GM19240 (cell line): ENCODE results near the gene CD247.
"Not testable (repeated sequence)": the region's sequence is repeated elsewhere in the genome, so short reads cannot be mapped to it uniquely, and the experiment has no call there.

Source experiments
- DNase-seq: peaks from one replicate; pipeline ENCODE4 v3.0.0; 2011; ENCODE audit warnings: low spot score; ENCODE audit not compliant: insufficient read length

Gene CD247

DNA sequence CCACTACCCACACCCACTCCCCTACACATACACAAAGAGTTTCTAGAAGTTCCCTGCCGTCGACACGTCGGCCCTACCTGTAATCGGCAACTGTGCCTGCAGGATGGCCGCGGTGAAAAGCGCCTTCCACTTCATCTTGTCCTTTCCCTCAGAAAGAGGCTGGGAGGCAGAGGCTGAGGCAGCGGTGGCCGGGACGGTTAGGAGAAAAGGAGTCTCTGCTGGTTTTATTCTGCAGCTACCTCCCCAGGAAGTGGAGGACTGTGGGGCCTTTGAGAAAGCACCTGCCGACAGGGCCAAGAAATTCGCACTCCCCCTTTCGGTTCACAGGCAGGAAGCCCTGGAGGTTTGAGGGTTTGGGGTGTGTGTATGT lies at the start of gene CD247:
CD247 (minus strand) TSS at position 199 of the 370 bp plus-strand sequence; CDS start at position 135, 64 bp downstream.
- DNase-seq, result no peak

DNA sequence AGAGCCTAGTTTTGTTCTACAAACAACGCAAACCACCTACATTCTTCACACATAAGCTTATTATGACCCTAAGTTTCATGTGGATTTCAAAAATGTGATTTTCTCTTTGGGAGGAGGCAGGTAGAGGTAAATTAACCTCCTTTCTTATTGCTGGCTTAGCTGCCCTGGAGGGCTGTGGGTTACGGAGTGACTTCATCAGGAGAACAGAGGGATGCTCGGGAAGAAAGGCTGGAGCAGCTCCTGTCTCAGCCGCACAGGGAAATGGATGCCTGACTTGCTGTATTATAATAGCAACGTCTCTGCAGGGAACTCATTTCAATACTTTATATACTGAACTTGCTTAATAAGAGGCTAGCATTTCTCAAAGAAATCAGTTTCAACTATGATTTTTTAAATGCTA lies 49.3 kb upstream of the CD247 start:
- no peak for DNase-seq

DNA sequence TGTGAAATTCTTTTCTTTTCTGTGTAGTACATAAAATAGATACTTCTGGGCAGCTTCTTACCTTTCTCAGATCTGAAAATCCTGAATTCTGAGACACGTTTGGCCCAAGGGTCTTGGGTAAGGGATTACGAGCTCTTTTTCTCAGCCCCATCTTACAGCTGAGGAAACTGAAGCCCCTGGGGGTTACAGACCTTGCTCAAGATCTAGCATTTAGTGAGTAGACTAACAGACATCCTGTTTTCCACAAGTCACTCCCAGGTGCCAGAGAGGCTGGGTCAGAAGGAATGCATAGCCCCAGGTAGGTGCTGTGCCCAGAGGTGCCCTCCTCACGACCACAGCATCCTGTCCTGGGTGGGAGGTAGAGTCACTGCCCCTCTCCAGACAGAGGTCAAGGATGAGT lies 48.4 kb upstream of the CD247 start:
- no peak for DNase-seq

DNA sequence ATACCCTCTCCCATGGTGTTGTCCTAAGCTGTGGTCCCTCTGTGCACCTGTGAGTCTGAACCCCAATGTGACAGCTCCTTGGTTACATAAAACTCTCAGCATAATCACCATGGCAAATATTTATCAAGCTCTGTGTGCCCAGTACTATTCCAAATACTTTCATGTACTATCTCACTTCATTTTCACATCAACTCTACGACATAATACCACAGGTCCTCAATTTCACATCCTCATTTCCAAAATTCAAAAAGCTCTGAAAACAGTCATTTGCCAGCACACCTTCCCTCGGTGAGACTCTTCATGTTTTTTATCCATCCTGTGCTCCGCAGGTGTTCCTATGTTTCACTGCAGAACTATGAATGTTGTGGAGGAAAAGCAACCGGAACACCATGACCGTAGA lies 47.6 kb upstream of the CD247 start:
- no peak for DNase-seq

DNA sequence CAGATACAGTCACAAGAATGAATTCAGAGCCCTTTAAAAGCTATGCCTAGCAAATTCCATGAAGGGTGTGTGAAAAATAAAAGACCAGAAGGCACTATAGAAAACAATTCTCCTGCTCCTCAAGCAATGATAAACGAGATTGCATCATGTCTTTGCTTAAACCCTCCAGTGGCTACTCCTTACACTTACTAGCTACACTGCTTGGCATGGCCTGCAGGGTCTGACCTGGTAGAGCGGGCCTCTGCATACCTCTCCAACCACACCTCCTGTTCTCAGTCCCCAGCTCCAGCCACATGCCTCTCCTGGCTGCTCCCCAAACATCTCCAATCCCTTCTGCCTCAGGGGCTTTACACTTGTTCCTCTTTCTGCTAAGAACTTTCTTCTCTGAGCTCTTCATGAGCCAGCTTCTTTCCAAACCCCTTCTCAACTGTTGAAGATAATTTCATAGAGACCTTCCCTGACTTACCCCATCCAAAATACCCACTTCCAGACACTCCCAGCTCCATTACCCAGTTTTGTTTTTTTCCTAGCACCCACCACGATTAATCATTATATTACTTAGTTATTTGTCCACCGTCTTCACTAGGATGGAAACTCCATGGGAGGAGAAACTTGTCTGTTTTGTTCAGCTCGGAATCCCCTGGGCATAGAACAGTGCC lies 46.4 kb upstream of the CD247 start:
- no peak for DNase-seq

DNA sequence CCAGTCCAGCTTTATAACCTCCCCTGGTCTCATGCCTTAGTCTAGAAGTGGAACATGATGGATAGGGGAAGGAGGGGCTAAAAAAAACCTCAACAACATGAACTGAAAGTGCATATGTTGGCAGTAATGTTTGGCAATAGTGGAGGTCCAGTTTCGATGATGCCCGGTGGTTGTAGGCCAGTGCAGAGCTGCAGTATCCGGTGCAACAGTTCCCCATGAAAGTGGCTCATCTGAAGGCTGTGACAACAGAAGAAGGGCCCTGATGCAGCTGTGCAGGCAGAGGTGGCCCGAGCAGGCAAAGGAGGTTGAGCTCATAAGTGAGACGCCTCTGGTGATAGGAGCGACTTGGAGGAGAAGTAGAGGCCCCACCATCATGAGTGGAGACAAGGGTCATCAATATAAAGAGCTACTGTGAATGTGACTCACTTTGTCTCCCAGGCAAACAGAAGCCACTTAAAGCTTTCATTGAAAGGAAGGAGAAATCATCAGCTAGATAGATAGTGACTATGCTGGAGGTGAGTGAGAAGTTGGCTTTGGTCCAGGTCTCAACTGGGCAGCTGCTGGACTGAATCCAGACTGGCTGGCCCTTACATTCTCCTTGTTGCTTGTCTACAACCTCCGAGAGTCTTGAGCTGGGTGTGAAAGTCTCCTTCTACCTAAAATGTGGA lies 45.4 kb upstream of the CD247 start:
- DNase-seq, result no peak

DNA sequence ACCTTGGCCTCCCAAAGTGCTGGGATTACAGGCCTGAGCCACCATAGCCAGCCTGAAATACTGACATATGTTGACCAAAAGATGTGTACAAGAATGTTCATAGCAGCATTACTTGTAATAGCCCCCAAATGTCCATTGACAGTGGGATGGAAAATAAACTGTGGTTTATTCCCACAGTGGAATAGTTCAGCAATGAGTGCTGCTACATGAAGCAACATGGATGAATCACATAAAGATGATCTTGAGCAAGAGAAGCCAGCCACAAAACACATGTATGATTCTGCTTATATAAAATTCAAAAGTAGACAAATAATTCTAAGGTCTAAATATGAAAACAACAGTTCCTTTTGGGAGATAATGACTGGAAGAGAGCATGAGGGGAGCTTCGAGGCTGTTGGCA lies 44.4 kb upstream of the CD247 start:
- DNase-seq, result no peak

DNA sequence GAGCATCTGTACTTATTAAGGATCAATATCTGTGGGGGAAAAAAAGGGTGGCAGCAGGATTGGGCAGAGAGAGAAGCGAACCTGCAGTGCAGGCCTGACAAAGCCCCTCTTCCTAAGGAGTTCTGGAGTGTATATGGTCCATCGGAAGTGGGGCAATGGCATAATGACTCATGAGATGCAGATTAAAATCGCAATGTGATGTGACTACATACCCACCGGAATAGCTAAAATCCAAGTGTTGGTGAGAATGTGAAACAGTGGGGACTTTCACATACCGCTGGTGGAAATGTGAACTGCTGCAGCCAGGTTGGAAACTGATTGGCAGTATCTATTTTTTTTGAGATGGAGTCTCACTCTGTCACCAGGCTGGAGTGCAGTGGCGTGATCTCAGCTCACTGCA lies 43.4 kb upstream of the CD247 start:
- DNase-seq, result no peak

DNA sequence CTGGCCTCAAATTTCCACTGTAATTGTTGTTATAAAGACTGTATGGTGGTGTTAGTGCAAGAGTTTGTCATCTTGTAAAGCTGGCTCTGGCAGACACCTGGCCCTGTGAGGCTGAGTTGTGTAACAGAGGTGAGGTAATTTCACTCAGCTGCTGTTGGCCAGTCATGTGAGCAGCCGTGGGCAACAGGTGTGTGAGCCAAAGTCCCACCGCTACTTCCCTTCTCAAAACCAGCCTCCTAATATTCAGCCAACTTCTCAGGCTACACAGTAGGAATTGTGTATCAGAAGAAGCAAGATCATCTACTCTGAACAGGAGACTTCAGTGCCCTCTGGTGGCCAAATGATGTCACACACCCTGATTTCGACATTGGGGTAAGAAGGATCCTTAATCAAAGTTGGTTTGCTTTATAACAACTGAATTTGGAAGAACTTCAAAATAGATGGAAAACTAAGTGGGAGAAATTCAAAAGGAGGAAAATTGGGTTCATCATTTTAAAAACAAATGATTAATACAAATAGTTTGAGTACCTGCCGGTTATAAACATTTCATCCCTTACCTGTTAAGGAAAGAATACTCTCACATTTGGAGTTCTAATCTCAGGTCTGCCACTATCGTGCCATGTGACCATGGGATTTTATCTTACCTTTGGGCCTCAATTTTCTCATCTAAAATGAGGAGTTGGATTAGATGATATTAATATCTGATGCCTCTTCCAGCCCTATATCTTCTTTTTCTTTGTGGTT lies 37.8 kb upstream of the CD247 start:
- DNase-seq, result peak; percentile 45

DNA sequence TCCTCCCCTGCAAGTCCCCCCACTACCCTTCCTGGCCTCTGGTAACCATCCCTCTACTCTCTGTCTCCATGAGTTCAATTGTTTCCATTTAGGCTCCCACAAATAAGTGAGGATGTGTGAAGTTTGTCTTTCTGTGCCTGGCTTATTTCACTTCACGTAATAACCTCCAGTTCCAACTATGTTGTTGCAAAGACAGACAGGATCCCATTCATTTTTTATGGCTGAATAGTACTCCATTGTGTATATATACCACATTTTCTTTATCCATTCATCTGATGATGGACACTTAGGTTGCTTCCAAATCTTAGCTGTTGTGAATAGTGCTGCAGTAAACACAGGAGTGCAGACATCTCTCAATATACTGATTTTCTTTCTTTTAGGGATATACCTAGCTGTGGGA lies 36.7 kb upstream of the CD247 start:
- not testable (repeated sequence) for DNase-seq

DNA sequence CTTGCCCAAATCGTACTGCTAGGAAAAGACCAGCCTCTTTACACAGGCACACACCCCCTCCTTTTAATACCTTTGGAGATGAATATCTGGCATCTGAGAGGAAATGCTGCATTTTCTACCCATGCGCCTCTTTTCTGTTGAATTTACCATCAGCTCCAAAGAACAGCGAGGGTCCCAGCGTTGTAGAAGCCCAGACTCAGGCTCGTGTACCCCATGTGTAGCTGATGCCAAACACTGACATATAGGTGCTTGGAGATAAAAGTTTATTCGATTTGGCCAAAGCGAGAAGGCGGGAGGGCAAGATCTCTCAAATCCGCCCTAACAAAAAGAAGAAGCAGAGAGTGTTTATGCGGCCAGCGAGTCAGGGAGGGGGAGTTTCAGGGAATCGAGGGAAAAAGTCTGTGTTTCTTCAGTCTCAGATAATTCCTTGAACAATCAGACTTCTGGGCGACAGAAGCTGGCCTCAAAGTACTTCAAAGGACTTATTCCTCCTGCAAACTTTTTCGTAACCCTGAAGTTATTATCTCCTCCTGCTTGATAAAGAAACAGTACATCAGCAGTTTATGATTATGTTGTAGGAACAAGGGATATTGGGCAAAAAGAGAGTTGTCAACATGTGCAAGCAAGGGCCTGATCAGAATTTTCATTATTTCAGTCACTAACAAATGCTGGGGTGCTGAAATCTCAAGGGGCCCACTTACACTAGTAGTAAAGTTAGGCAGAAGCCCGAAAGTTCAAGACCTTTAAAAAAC lies 35.9 kb upstream of the CD247 start:
- no peak for DNase-seq

DNA sequence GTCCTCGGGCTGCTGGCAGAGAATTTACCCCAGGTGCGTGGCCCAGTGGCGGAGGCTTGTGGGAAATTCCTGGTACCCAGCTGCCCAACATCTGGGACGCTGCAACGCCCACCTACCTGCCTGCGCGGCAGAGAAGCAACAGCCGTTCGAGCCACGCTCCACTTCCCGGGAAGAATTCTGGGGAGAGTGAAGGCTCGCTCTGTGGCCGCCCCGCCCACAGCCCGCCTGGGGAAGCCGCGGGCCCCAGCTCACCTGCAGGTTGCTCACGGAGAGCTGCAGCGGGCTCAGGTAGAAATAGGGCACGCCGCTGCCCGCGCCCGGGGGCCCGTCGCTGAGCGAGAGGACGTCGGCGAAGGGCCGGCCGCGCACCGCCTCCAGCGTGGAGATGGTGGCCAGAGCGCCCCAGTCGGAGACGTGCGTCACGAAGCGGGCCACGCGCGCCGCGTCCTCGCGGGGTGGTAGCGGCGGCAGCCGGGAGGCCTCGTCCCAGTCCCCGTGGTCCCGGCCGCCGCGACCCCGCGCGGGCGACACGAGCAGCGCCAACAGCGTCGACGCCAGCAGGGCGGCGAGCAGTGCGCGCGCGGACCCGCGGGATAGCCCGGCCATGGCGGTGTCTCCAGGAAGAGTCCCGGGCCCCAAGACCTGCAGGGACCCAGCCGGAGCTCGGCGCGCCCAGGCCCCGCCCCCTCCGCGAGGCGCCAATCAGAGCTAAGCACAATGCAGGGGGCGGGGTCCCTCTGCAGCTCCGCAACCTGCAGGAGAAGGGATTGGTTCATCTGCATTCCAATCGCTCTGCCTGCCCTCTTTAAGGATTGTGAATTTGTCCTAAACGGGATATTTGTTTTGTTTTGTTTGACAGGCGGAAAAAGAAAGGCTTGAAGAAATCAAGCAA lies 35.1 kb upstream of the CD247 start, which contains the start of gene CREG1:
CREG1 (minus strand) TSS at position 627 of the 892 bp plus-strand sequence.
- peak; percentile 83 for DNase-seq

DNA sequence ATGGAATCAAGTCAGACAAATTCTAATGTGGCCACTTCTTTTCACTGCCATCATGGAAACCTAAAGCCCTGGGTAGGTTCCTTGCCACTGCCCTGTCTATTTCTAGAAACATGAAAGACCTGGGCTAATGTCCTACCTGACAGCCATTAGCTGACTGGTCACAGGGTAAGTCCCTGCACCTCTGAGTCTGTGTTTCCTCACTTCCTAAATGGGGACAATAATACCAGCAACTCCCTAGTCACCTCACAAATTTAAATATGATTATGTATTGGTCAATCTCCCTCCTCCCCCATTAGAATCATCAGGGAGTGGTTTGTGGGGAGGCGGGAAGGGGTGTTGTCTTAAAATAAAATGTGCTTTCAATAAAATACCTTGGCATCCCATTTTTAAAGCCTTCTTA lies 33.0 kb upstream of the CD247 start:
- no peak for DNase-seq

DNA sequence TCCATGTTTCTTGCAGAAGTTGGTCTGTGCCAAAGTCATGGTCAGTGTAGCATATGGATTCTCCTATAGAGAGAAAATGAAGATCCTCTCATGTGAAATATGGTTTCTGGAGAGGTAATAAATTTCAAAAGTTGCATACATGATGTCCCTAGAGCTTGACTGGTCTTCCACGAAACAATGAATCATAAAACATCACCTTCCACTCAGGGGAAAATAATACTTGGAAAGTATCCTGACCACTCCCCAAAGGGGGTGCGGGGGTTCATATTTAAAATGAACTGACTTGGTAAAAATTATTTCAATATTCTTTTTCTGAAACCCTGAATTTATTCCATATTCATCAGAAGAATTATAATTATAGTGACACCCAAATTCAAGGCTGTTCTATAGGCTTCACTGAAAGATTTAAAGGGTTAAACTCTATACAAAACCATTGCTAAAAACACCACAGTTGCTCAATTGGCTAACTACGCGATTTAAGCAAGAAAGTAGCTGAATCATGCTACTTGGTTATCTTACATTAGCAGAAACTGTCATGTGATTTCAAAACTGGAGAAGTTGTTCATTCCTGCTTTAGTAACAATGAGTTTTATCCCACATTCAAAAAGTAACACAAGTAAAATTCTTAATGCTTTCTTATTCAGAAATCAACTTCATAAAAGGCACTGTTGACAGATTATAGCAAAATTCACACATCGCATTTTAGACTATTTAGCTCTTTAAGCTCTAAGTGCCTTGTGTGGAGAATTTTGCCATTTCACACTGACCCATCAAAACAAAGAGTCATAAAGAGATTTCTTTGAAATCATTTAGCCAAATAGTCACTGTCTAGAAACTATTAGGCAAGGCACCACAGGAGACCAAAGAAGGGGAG lies 30.0 kb upstream of the CD247 start:
- DNase-seq, result no peak

DNA sequence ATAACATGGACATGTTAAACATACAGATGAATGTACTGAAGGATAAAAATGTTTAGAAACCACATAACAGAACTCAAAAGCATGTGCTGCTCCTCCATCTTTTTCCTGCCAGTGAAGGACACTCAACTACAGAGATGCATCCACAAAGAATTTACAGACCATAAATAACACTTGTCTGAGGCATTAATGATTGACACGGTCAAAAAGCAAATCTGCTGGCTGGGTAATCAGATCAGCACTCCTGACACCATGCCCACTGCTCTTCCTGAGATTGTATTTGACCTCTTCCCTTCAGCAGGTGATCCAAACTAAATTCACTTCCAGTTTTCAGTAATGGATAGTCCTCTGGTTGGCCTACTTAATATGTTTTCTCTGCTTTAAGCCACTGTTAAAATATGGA lies 28.6 kb upstream of the CD247 start:
- DNase-seq, result no peak

DNA sequence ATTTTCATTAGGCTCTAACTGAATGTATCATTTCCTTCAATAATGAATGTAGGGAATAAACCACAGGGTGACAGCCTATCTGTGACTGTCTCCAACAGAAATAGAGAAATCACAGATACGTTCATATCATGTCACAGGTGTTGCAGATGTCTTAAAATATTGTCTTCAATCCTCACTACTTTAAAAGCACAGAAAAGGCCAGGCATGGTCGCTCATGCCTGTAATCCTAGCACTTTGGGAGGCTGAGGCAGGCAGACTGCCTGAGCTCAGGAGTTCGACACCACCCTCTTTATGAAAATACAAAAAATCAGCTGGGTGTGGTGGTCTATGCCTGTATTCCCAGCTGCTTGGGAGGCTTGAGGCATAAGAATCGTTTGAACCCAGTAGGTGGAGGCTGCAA lies 27.0 kb upstream of the CD247 start:
- DNase-seq, result no peak

DNA sequence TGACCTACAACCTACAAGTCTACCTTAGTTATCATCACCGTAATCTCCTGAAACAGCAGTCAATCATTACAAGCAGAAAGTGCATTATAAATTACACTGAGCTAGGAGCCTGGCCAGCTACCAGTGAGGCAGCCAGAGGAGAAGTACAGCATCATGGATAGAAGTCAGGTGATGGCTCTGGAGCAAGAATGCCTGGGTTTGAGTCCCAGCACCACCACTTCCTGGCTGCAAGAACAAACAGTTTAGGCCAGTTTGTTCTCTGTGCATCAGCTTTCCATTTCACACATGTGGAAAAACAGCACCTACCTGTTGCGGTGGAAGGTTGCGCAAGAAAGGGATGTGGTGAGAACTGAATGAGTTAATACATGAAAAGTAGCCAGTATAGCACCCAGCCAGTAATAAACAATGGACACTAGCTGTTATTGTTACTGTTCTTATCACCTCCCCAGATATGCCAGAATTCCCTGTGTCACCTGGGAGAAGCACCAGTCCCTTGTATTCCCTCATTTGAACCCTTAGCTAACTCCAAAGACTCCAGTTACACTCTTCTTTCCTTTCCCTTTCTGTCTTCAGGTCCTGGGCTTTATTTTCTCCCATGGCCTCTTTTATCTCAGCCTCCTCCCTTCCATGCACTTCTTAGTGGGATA lies 26.2 kb upstream of the CD247 start:
- DNase-seq, result no peak

DNA sequence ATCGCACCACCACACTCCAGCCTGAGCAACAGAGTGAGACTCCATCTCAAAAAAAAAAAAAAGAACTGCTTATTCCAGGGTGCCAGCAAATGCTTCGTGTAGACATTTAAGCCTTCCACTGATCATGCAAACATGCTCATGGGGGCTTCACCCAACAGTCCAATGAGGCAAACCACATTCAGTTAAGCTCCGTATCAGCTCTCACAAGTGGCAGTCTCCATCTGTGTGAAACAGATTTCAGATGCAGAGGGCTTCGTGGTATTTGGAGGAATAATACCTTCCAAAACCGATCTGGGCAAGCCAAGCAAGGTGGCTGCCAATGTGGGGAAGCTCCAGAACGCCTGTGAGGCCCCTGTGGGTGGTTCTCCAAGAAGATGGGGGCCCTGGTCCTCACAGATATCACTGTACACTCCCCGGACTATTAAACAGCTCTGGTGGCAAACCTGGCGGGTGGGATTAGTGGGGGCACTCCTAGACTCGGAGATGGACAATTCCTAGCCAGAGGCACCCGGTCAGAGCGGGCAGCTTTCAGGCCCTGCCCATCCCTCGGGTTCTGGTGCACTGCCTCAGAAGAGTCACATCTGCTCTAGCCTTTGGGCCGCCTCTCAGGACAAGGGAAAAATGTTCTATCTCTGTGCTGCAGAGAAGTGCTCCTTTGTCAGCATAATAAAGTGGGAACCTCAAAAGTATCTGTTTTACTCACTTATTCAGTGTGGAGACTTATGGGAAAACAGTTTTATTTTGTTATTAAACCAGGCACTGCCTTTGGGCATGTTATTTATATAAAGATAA lies 25.1 kb upstream of the CD247 start:
- DNase-seq, result no peak
